ENCODE results near the gene SLIT2. TPM values are rescaled to one million over a fixed set of nuclear protein-coding genes. Genes with fewer than 3 reads are reported as not detected.

SLIT2 gene
- polyA plus RNA-seq, 1 donor (not counting 4 experiments of a cell fraction or from before 2014, with no cell fraction given), result 7.5 TPM

DNA sequence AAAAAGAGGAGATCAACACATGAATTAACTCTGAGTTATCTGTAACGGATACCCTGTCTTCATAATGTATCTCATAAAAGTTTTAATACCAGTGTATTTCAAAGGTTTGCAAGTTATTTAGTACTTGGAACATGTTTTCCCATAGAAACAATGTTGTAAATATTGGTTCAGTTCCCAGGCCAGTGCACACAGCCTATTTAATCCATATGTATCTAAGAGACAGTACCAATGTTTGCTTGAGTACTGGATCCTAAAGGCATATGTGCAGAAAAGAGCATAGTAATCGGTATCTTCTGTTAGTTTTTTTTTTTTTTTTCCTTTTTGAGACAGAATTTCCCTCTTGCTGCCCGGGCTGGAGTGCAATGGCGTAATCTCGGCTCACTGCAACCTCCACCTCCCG, 46.1 kb downstream of the SLIT2 start:
- no peak for FAIRE-seq
- no peak for TF ChIP-seq EZH2 (IDR thresholded peaks at IDR 0.05; ENCODE audit: low read length)
- TF ChIP-seq, protein P1, sequence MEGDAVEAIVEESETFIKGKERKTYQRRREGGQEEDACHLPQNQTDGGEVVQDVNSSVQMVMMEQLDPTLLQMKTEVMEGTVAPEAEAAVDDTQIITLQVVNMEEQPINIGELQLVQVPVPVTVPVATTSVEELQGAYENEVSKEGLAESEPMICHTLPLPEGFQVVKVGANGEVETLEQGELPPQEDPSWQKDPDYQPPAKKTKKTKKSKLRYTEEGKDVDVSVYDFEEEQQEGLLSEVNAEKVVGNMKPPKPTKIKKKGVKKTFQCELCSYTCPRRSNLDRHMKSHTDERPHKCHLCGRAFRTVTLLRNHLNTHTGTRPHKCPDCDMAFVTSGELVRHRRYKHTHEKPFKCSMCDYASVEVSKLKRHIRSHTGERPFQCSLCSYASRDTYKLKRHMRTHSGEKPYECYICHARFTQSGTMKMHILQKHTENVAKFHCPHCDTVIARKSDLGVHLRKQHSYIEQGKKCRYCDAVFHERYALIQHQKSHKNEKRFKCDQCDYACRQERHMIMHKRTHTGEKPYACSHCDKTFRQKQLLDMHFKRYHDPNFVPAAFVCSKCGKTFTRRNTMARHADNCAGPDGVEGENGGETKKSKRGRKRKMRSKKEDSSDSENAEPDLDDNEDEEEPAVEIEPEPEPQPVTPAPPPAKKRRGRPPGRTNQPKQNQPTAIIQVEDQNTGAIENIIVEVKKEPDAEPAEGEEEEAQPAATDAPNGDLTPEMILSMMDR (optimal IDR thresholded peaks at IDR 0.05 in 1 of 3, IDR thresholded peaks at IDR 0.05 in 1 of 3, conservative IDR thresholded peaks at IDR 0.05 in 1 of 3; ENCODE audit: extremely low read depth in 1 of 3, insufficient read depth in 2 of 3, low read length in 3 of 3), result no peak
- dilution Hi-C loops (cut with MboI; ENCODE audit: extremely low pct_ligation_motif_present, low sequenced_read_pairs), result no loop called here
- H3K27me3 ChIP-seq (ENCODE audit: control insufficient read depth, extremely low read depth, insufficient read depth, low read length), result no peaks in the 10 kb centered on the region
- no peak overlapping the region for H3K4me2 ChIP-seq (ENCODE audit: control insufficient read depth, extremely low read depth, insufficient read depth, low read depth, low read length)
- H3K4me3 ChIP-seq (ENCODE audit: control insufficient read depth in 2 of 3, extremely low read depth in 1 of 3, insufficient read depth in 2 of 3, low read depth in 1 of 3, low read length in 3 of 3), result no peak overlapping the region
- H4K20me1 ChIP-seq (ENCODE audit: control insufficient read depth, extremely low read depth, insufficient read depth, low read length), result no peaks in the 10 kb centered on the region
- no peak for DNase-seq (ENCODE audit: low read depth, low spot score)
- no peak overlapping the region for H3K9ac ChIP-seq (ENCODE audit: control insufficient read depth, extremely low read depth, insufficient read depth, low read length)
- H3K79me2 ChIP-seq (ENCODE audit: control insufficient read depth, insufficient read depth, low read length), result no peaks in the 10 kb centered on the region
- no peaks in the 10 kb centered on the region for H3K36me3 ChIP-seq (ENCODE audit: control insufficient read depth in 2 of 2, extremely low read depth in 1 of 2, insufficient read depth in 2 of 2, low read length in 2 of 2)
- no peaks in the 10 kb centered on the region for H3K9me1 ChIP-seq (ENCODE audit: control insufficient read depth, extremely low read depth, insufficient read depth, low read length)
- no peaks in the 10 kb centered on the region for H3K9me3 ChIP-seq (ENCODE audit: control insufficient read depth, low read depth, low read length)
- peaks cover 4% of the 10 kb centered on the region for H3K4me1 ChIP-seq (ENCODE audit: control insufficient read depth, extremely low read depth, insufficient read depth, low read length)
- no peak overlapping the region for H3K27ac ChIP-seq (ENCODE audit: control insufficient read depth, insufficient read depth, low read length)
- no peak overlapping the region for H2AFZ ChIP-seq (ENCODE audit: control insufficient read depth, low read length)

DNA sequence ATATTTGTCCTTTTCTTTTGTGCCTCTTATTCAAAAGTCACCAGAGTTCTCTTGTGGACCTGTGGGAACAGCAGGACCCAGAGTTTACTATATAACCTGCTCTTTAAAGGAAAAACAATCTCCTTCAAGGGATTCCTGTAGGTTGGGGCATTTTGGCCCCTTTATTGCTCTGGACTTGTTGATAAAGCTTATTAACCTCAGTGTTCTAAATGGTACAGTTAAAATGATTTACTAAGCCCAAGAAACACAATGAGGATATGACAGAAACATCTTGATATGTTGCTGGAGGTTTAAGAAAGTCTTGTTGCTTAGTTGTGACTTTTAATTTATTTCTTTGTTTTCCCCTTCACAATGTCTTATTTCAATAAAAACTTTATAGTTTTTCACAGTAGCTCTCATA, 46.8 kb downstream of the SLIT2 start:
- Histone ChIP-seq H3K4me1 (ENCODE audit: control insufficient read depth, extremely low read depth, insufficient read depth, low read length) (peaks cover 4% of the 10 kb centered on the region), H3K27ac (ENCODE audit: control insufficient read depth, insufficient read depth, low read length) (no peak overlapping the region), H3K4me3 (ENCODE audit: control insufficient read depth in 2 of 3, extremely low read depth in 1 of 3, insufficient read depth in 2 of 3, low read depth in 1 of 3, low read length in 3 of 3) (no peak overlapping the region), H3K36me3 (ENCODE audit: control insufficient read depth in 2 of 2, extremely low read depth in 1 of 2, insufficient read depth in 2 of 2, low read length in 2 of 2) (no peaks in the 10 kb centered on the region), H2AFZ (ENCODE audit: control insufficient read depth, low read length) (no peak overlapping the region), H3K27me3 (ENCODE audit: control insufficient read depth, extremely low read depth, insufficient read depth, low read length) (no peaks in the 10 kb centered on the region), H3K79me2 (ENCODE audit: control insufficient read depth, insufficient read depth, low read length) (no peaks in the 10 kb centered on the region), H3K4me2 (ENCODE audit: control insufficient read depth, extremely low read depth, insufficient read depth, low read depth, low read length) (no peak overlapping the region), H4K20me1 (ENCODE audit: control insufficient read depth, extremely low read depth, insufficient read depth, low read length) (no peaks in the 10 kb centered on the region), H3K9ac (ENCODE audit: control insufficient read depth, extremely low read depth, insufficient read depth, low read length) (no peak overlapping the region), H3K9me3 (ENCODE audit: control insufficient read depth, low read depth, low read length) (no peaks in the 10 kb centered on the region), H3K9me1 (ENCODE audit: control insufficient read depth, extremely low read depth, insufficient read depth, low read length) (no peaks in the 10 kb centered on the region)
- DNase-seq (ENCODE audit: low read depth, low spot score), result no peak
- no peak for TF ChIP-seq EZH2 (IDR thresholded peaks at IDR 0.05; ENCODE audit: low read length)
- TF ChIP-seq, protein P1 (optimal IDR thresholded peaks at IDR 0.05 in 1 of 3, IDR thresholded peaks at IDR 0.05 in 1 of 3, conservative IDR thresholded peaks at IDR 0.05 in 1 of 3; ENCODE audit: extremely low read depth in 1 of 3, insufficient read depth in 2 of 3, low read length in 3 of 3), result no peak
- dilution Hi-C loops (cut with MboI; ENCODE audit: extremely low pct_ligation_motif_present, low sequenced_read_pairs), result no loop called here
- FAIRE-seq, result no peak

All from keratinocyte (primary cell).